SU-DHL-6 (cell line): ENCODE measurements around the gene PPDPF.

Experiments used
- H2AFZ ChIP-seq: fragments of 200-600 bp; sonication (generic); 2 replicates; pipeline ENCODE4 v1.6.1; 2014; ENCODE audit warnings: low read depth, mild to moderate bottlenecking, moderate library complexity, mixed read lengths, antibody characterized with exemption, low read length; ENCODE audit not compliant: severe bottlenecking
- H3F3A ChIP-seq: fragments of 200-600 bp; shearing (Covaris generic); 2 replicates; pipeline ENCODE4 v1.6.0; 2016; ENCODE audit warnings: antibody characterized with exemption, mild to moderate bottlenecking; ENCODE audit not compliant: insufficient read depth
- H3K27ac ChIP-seq: fragments of 200-600 bp; sonication (generic); 2 replicates; pipeline ENCODE4 v1.5.1; 2016; ENCODE audit warnings: low read depth, mild to moderate bottlenecking, low read length, moderate library complexity, mixed read lengths
- H3K27me3 ChIP-seq: fragments of 200-600 bp; sonication (generic), shearing (Covaris generic); 2 replicates; pipeline ENCODE4 v1.6.0; 2014; ENCODE audit warnings: mild to moderate bottlenecking, low read length
- H3K36me3 ChIP-seq: fragments of 200-600 bp; sonication (generic); 2 replicates; pipeline ENCODE4 v1.6.1; 2014; ENCODE audit warnings: mild to moderate bottlenecking, low read length, mixed read lengths
- H3K4me2 ChIP-seq: fragments of 300-600, 200-600 bp; shearing (Covaris generic), sonication (generic); 2 replicates; pipeline ENCODE4 v1.6.0; 2014; ENCODE audit warnings: low read length, low read depth, mild to moderate bottlenecking; ENCODE audit not compliant: poor library complexity, severe bottlenecking
- H3K4me3 ChIP-seq: fragments of 200-600 bp; sonication (generic); 2 replicates; pipeline ENCODE4 v1.5.1; 2014; ENCODE audit warnings: antibody characterized with exemption, low read length, mild to moderate bottlenecking, mixed read lengths; ENCODE audit not compliant: insufficient read depth, poor library complexity, severe bottlenecking
- H3K79me2 ChIP-seq: fragments of 200-600 bp; sonication (generic); 2 replicates; pipeline ENCODE4 v1.6.1; 2014; ENCODE audit warnings: mild to moderate bottlenecking, low read length, moderate library complexity; ENCODE audit not compliant: insufficient read depth
- H3K9ac ChIP-seq: fragments of 200-600 bp; sonication (generic); 2 replicates; pipeline ENCODE4 v1.7.0; 2014; ENCODE audit warnings: mild to moderate bottlenecking, low read length
- H3K9me2 ChIP-seq: fragments of 200-600 bp; sonication (generic); replicated peaks from 2 replicates; pipeline ENCODE4 v1.6.1; 2014; ENCODE audit warnings: low read length; ENCODE audit not compliant: insufficient read depth
- H3K9me3 ChIP-seq: fragments of 200-600 bp; sonication (generic); 2 replicates; pipeline ENCODE4 v1.6.1; 2014; ENCODE audit warnings: low read length, mixed read lengths; ENCODE audit not compliant: insufficient read depth
- H4K20me1 ChIP-seq: fragments of 200-600 bp; sonication (generic); 2 replicates; pipeline ENCODE4 v1.6.1; 2014; ENCODE audit warnings: low read depth, mild to moderate bottlenecking, antibody characterized with exemption, low read length, moderate library complexity, mixed read lengths
- EZH2phosphoT487 ChIP-seq: fragments of 200-600 bp; sonication (generic), shearing (Covaris generic); conservative IDR thresholded peaks from 2 replicates; pipeline ENCODE4 v1.6.1; 2018; ENCODE audit warnings: mild to moderate bottlenecking, antibody characterized with exemption, low read length, moderate library complexity, mixed read lengths
- TF ChIP-seq, protein P1 (sequence below): fragments of 200-600 bp; sonication (generic); IDR thresholded peaks from one replicate; pipeline ENCODE4 v1.5.1; 2017; ENCODE audit warnings: antibody characterized with exemption, mild to moderate bottlenecking, low read length, moderate library complexity; ENCODE audit not compliant: insufficient read depth, poor library complexity, severe bottlenecking

The PPDPF gene

DNA sequence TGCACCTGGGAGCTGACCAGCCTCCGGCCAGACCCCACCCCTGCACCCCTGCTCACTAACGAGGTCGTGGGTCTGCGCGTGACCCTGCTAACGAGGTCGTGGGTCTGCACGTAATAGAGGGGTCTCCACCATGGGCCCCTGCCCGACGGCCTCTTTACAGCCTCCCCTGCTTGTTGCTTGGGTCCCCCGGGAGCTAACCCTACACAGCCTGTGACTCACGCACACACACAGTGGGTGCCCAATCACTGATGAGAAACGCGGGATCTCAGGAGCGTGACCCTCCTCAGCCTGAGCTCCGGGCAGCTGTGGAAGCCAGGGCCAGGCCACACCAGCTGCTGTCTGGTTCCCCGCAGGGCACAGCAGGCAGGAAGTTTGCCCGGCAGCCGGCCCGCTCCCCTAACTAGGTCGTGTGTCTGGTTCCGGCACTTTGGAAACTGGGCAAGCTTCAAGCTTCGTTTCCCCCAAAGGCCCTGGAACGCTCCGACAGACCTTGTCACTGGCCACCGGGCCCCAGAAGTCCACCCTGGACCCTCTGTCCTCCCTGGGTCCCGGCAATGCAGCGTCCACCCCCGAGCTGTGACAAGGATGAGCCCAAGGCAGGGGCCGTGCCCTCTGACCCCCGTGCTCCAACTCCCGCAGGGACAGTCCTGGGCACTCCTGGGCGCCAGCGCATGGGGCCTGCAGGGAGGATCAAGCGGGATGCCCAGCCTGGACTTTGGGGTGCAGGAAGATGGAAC is 15.8 kb downstream of the PPDPF start:
- Histone ChIP-seq H3K27me3 (no peaks in the 10 kb centered on the region), H2AFZ (no peak overlapping the region), H3K4me3 (no peak overlapping the region), H3K9me2 (no peaks in the 10 kb centered on the region), H3K36me3 (no peaks in the 10 kb centered on the region), H3K9ac (no peak overlapping the region), H3K79me2 (no peaks in the 10 kb centered on the region), H4K20me1 (no peaks in the 10 kb centered on the region), H3K9me3 (no peaks in the 10 kb centered on the region), H3K4me2 (no peak overlapping the region), H3F3A (no peaks in the 10 kb centered on the region), H3K27ac (no peak overlapping the region)
- TF ChIP-seq, protein P1, sequence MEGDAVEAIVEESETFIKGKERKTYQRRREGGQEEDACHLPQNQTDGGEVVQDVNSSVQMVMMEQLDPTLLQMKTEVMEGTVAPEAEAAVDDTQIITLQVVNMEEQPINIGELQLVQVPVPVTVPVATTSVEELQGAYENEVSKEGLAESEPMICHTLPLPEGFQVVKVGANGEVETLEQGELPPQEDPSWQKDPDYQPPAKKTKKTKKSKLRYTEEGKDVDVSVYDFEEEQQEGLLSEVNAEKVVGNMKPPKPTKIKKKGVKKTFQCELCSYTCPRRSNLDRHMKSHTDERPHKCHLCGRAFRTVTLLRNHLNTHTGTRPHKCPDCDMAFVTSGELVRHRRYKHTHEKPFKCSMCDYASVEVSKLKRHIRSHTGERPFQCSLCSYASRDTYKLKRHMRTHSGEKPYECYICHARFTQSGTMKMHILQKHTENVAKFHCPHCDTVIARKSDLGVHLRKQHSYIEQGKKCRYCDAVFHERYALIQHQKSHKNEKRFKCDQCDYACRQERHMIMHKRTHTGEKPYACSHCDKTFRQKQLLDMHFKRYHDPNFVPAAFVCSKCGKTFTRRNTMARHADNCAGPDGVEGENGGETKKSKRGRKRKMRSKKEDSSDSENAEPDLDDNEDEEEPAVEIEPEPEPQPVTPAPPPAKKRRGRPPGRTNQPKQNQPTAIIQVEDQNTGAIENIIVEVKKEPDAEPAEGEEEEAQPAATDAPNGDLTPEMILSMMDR, result no peak
- TF ChIP-seq EZH2phosphoT487, result no peak

DNA sequence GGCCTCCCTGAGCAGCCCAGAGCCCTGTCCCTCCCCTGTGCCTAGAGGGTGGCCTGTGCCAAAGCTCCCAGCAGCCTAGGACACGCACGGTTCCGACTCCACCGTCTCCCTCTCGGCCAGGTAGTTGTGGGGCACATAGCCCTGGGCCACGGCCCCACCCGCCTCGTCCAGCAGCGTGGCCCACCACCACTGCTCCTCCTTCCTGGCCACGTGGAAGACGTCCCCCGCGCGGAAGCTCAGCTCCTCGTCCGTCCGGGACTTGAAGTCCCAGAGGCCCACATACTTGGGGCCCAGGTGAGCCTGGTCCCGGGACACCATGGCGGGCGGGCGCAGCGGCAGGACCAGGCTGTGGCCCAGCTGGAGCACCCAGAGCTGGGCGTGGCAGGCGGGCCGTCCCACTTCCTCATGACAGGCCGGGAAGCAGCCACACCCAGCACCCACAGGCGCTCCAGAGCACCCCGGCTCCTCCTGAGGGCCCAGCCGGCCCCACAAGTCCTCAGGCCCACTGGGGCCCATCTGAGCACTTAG is 16.5 kb downstream of the PPDPF start, which contains the start of gene PTK6:
TSS of gene PTK6 (minus strand) at position 380 of the 528 bp plus-strand sequence. CDS start at position 318, 62 bp downstream.
- no peaks in the 10 kb centered on the region for H3K9me3 ChIP-seq
- TF ChIP-seq EZH2phosphoT487, result no peak
- TF ChIP-seq, protein P1, result no peak

DNA sequence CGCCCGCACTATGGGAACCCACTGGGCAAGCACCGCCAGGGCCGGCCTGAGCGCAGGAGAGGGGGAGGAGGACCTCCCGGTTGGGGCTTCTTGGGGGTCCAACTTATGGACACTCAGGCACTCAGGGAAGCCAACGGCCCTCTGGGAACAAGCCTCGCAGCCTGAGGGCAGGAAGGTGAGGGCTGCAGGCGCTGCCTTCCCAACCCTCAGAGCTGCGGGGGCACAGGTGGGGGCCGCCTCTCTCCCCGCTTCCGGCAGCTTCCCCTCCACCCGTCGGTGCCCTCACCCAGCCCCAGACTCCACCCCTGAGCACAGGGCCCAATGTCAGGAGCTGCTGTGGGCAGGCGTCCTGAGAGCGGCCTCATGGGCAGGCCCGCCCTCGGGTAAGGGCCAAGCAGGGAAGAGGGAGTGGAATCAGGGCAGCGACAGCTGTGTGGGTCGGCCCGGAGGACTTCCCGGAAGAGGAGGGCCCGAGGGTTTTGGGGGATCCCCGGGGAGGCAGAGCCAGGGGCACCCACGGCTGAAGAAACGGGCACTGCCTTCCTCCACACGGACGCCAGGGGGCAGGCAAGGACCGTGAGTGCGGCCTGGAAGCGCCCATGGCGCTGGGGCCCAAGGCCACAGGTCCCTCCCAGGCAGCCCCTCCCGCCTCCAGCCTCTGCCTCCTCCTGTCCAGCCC is 17.1 kb downstream of the PPDPF start:
- Histone ChIP-seq H2AFZ (peak overlapping the region; percentile 88), H3K79me2 (no peaks in the 10 kb centered on the region), H3K36me3 (no peaks in the 10 kb centered on the region), H3K27ac (peak overlapping the region; percentile 57), H3K27me3 (no peaks in the 10 kb centered on the region), H3K9me3 (no peaks in the 10 kb centered on the region), H3F3A (no peaks in the 10 kb centered on the region), H3K4me2 (peak overlapping the region; percentile 69), H4K20me1 (no peaks in the 10 kb centered on the region), H3K9ac (peak overlapping the region; percentile 56), H3K4me3 (peak overlapping the region; percentile 43), H3K9me2 (no peaks in the 10 kb centered on the region)
- TF ChIP-seq, protein P1, result peak; percentile 89
- no peak for TF ChIP-seq EZH2phosphoT487

More for the DNA sequence above, 16.5 kb downstream of the PPDPF start, which contains the start of gene PTK6:
- peak within 1 kb of the TSS; percentile 57 for H3K27ac ChIP-seq
- no peaks in the 10 kb centered on the region for H3F3A ChIP-seq
- no peaks in the 10 kb centered on the region for H3K79me2 ChIP-seq
- H3K27me3 ChIP-seq, result no peaks in the 10 kb centered on the region
- H3K4me2 ChIP-seq, result peak within 1 kb of the TSS; percentile 69
- H3K9ac ChIP-seq, result peak within 1 kb of the TSS; percentile 56
- no peaks in the 10 kb centered on the region for H3K9me2 ChIP-seq
- no peaks in the 10 kb centered on the region for H3K36me3 ChIP-seq
- H3K4me3 ChIP-seq, result peak within 1 kb of the TSS; percentile 43
- H4K20me1 ChIP-seq, result no peaks in the 10 kb centered on the region
- H2AFZ ChIP-seq, result peak within 1 kb of the TSS; percentile 88
